ENCODE results near the gene CEMIP.

The CEMIP gene

DNA sequence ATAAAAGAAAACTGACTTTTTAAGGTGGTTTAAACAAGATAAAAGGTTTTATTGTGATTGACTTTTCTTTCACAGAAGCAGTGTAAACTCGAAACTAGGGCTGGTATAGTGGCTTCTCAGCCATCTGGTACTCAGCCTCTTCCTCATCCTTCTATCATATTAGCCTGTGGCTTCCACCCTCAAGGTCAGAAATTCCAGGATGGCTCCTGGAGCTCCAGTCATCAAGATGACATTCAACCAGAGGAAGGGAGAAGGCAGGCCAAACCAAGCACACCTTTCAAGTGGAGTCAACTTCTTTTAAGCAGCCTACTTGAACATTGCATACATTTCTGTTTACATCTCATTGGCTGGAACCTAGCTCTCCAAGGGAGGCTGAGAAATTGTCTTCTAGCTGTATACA is 211.8 kb downstream of the CEMIP start:
- DNase-seq, result no peak

DNA sequence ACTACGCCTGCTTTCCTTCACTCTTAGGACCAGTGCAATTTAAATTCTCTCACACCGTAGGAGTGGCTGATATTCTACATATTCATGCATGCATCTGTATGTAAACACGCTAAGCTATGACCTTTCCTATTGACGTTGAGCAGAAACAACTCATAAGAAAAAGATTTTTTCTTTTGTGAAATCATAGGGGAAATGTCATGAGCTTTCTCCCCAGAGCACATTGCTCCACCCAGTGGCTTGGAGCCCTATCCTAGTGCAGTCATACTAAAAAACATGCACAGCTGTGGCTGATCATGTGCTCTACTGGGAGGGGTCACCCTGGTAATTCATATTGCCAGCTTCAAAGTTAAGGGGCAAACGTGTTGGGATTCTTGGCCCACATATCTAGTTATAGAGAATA is 212.3 kb downstream of the CEMIP start:
- no peak for DNase-seq

DNA sequence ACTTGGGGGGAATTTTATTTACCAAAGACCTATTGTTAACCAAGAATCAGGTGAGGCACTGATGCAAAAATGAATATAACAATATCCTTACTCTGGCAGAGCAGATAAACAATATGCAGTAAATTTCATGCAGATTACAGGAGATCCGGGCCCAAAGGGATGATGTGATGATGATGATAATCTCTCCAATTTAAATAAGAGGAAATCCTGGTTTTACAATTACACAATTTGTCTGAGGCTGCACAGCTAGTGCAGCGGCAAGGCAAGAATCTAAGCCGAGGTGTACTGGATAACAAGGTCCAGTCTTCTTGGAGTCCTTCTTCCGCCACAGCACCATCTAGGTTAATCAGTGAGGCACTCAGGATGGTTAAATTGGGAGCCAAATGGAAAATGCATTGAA is 212.8 kb downstream of the CEMIP start:
- DNase-seq, result no peak

DNA sequence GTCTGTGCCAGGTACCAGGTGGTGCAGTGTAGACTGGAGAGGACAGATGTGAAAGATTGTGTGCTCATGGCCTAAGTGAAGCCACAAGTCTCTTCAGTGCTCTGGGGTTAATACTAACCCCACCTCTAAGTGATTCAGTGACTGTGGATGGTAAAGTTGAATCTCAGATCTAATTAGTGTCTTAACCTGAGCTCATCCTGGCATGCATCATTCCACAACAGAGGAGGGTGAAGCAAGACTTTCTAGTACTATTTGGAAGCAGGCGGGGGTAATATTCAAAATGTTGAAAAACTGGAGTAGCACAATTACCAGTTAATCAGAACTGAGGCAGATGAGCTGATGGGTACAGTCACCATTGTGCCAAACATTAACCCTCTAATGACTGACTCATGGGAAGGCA is 213.3 kb downstream of the CEMIP start:
- DNase-seq, result no peak

DNA sequence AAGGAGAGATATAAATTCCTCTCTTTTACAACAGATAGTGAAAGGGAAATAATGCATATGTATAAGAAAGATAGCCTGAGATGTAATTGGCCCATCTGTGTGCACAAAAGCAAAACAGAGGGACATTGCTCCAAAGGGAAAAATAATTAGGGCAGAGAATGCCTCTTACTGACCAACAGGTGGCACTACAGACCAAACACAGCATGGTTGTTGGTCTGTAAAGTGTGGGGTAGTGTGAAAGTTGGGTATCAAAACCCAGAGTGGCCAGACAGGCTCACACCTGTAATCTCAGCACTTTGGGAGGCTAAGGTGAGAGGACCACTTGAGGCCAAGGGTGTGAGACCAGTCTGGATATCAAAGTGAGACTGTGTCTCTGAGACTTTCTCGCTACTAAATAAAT is 217.1 kb downstream of the CEMIP start:
- DNase-seq, result no peak

DNA sequence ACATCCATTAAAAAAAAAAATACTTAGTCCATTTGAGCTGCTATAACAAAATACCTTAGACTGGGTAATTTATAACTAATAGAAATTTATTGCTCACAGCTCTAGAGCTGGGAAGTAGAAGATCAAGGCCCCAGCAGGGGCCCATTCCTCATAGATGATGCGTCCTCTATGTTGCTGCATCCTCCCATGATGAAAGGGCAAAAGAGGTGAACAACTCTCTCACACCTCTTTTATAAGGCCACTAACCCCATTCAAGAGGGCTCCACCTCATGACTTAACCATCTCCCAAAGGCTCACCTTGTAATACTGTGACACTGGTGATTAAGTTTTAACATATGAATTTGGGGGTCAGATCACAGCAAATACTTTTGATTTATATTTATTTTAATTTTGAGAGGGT is 218.5 kb downstream of the CEMIP start:
- DNase-seq, result no peak

DNA sequence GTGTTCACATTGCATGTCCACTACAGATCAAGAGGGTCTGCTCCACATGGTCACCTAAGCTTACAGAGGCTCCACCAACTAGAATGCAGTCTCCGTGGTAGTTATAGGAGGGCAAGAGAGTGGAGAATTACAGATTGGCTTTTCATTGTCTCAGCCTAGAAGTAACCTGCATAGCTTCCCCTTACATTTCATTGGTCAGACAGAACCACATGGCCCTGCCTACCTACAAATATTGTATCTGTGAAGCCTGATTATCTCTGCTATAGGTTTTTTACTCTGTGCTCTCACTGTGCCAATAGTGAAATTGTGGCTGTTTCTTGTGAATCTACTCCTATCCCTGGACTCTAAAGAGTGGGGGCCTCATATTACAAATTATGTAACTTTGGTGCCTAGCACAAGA is 219.1 kb downstream of the CEMIP start:
- no peak for DNase-seq

DNA sequence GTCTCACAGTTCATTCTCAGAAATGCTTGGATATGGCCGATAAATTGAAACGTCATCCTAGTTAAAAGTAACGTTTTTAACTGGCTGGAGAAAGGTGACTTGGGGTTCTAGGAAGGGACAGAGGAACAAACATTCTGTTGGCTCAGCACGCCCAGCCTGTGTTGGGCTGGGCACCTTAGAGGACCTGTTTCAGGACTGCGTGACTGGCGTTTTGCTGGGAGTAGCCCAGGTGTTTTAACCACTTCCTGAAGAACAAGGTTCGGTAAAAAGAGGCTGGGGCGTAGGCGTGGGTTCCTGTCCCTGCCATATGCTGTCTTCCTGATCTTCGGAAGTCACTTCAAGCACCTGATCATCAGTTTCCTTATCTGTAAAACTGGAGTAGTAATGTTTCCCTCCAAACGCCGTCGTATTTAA is 220.5 kb downstream of the CEMIP start:
- peak; percentile 62 for DNase-seq

DNA sequence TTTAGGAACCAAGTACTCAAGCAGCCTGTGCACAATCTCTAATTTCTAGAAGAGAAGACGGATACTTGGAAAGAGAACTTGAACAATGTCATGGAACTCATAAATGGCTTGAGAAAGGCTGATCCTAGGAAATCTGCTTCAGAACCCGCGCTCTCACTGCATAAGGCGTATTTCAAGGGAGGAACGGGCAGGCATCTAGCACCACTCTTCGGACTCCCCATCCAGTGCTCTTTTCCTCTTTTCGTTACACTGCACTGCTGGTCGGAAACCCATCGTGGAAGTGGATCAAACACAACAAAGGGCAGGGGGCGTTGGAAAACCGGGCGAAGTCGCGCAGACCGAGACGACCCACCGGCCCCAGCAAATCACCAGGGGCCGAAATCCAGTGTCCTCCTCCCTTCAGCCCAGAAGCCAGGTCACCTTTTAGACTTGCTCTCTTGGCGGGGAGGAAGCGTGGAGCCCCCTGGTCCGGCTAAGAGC is 221.0 kb downstream of the CEMIP start:
- DNase-seq, result peak; percentile 13

DNA sequence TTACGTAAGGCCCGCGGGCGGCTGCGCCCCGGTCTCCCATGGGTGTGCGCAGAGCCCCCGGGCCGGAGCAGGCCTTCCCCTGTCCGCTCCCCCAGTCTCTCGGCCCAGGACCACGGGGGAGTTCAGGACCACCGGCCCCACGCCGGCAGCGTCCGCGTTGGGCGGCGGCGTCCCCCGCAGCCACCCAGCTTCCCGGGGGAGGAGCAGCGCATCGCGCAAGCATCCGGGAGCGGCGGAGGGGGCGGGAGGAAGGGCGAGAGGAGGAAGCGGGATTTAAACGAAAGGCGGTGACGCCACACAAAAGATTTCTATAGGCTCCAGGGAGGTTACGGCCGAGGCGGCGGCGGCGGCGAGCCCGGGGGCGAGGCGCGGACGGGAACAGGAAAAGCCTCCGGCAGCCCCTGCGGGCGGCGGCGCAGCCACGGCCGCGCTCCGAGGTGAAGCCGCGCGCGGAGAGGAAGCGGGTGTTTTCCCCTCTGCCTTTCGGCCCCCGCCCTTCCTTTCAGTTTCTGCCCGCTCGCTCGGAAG is 221.5 kb downstream of the CEMIP start, which contains the start of gene TLNRD1:
TLNRD1 (plus strand) TSS at position 300 of the 528 bp plus-strand sequence. CDS start 1,349 bp downstream, outside the sequence.
- DNase-seq, result peak; percentile 80
